Measurements from ENCODE around the gene PUM2.
A peak's percentile ranks its signal among the peaks of the same experiment; 100 is the strongest.

Gene PUM2

GRCh38 chr2:20303966-20304365, 46.7 kb downstream of the PUM2 start:
- no peak for TF ChIP-seq CTCF (conservative IDR thresholded peaks at IDR 0.05; ENCODE audit: low read depth)
- no peak overlapping the region for H3K27ac ChIP-seq
- ChIA-PET CTCF (interaction anchor here (1.3 to 2.4 kb wide), 3 partner anchors 9 to 26 kb away, joined by 3 to 14 read pairs (median 4); no protein-coding TSS in a partner anchor), POLR2A (ENCODE audit: low non-redundant PET) (no interaction called here)
- no peak for DNase-seq (ENCODE audit: low spot score)

- POLR2A ChIA-PET (ENCODE audit: low non-redundant PET) = no interaction called here
- TF ChIP-seq CTCF (conservative IDR thresholded peaks at IDR 0.05; ENCODE audit: low read depth) = no peak
- no peak overlapping the region for H3K27ac ChIP-seq
- CTCF ChIA-PET = no interaction called here
- DNase-seq (ENCODE audit: low spot score) = no peak
Measured at GRCh38 chr2:20302019-20302418, 48.6 kb downstream of the PUM2 start.

- CTCF ChIA-PET = interaction anchor here (0.6 to 1.1 kb wide), 4 partner anchors 9 to 347 kb away, joined by 3 read pairs; no protein-coding TSS in a partner anchor
Measured at GRCh38 chr2:20300656-20301055, 50.0 kb downstream of the PUM2 start.

GRCh38 chr2:20299113-20299512, 51.5 kb downstream of the PUM2 start:
- no peak for DNase-seq (ENCODE audit: low spot score)
- CTCF ChIA-PET = interaction anchor here (0.8 to 1.2 kb wide), 2 partner anchors 27 to 109 kb away, joined by 3 to 5 read pairs; no protein-coding TSS in a partner anchor
- POLR2A ChIA-PET (ENCODE audit: low non-redundant PET) = no interaction called here
- peak overlapping the region; percentile 25 for H3K27ac ChIP-seq
- no peak for TF ChIP-seq CTCF (conservative IDR thresholded peaks at IDR 0.05; ENCODE audit: low read depth)

More at GRCh38 chr2:20300656-20301055, 50.0 kb downstream of the PUM2 start:
- no peak for TF ChIP-seq CTCF (conservative IDR thresholded peaks at IDR 0.05; ENCODE audit: low read depth)
- POLR2A ChIA-PET (ENCODE audit: low non-redundant PET) = no interaction called here
- no peak for DNase-seq (ENCODE audit: low spot score)
- no peak overlapping the region for H3K27ac ChIP-seq

- no peak for DNase-seq (ENCODE audit: low spot score)
- CTCF ChIA-PET = interaction anchor here (1.6 to 1.7 kb wide), 2 partner anchors 10 to 32 kb away, joined by 4 to 5 read pairs; no protein-coding TSS in a partner anchor
- POLR2A ChIA-PET (ENCODE audit: low non-redundant PET) = no interaction called here
- no peak for TF ChIP-seq CTCF (conservative IDR thresholded peaks at IDR 0.05; ENCODE audit: low read depth)
- no peak overlapping the region for H3K27ac ChIP-seq
Measured at GRCh38 chr2:20294231-20294630, 56.4 kb downstream of the PUM2 start.

GRCh38 chr2:20292984-20293383, 57.7 kb downstream of the PUM2 start:
- ChIA-PET POLR2A (ENCODE audit: low non-redundant PET) (no interaction called here), CTCF (interaction anchor here (1.7 to 3.0 kb wide), 2 partner anchors 11 to 33 kb away, joined by 5 to 14 read pairs; no protein-coding TSS in a partner anchor)
- TF ChIP-seq CTCF (conservative IDR thresholded peaks at IDR 0.05; ENCODE audit: low read depth) = no peak
- no peak for DNase-seq (ENCODE audit: low spot score)
- H3K27ac ChIP-seq = no peak overlapping the region
